IMR-90 (cell line): Measurements from ENCODE around the gene YRDC. TPM values are rescaled to one million over a fixed set of nuclear protein-coding genes. Genes with fewer than 3 reads are reported as not detected.

ENCODE experiments used
- ATAC-seq: fragments of 200-7000 bp; cut with Tn5 transposase; 2 replicates; pipeline ENCODE4 v1.9.1; 2020; ENCODE audit warnings: low read depth, mild to moderate bottlenecking, moderate library complexity
- BruUV-seq: library from RNA; stranded (reverse); fragments of 400-500 nt; replicated peaks from 2 replicates; lab custom pipeline; 2021; lab: Mats Ljungman, UMichigan
- CTCF ChIA-PET: fragments of 300-600 bp; formaldehyde crosslinking; extraction: SDS; loops from one replicate; lab custom pipeline; 2021; ENCODE audit warnings: antibody characterized with exemption; lab: Yijun Ruan, JAX
- POLR2A ChIA-PET: fragments of 300-600 bp; sonication (Branson Sonifier 250); formaldehyde crosslinking; loops from one replicate; lab custom pipeline; 2022; ENCODE audit warnings: antibody characterized with exemption; ENCODE audit not compliant: unreplicated experiment; lab: Charles Lee
- DNase-seq: peaks from one replicate; pipeline ENCODE4 v3.0.0; 2013
- H2AFZ ChIP-seq: replicated peaks from 2 replicates; pipeline ENCODE3; 2013; ENCODE audit warnings: low read length, mild to moderate bottlenecking; ENCODE audit not compliant: poor library complexity
- H2AK5ac ChIP-seq: 2 replicates; pipeline ENCODE4 v1.6.1; 2013; ENCODE audit warnings: low read depth, low read length, inconsistent platforms
- H2AK9ac ChIP-seq: replicated peaks from 2 replicates; pipeline ENCODE3; 2013; ENCODE audit warnings: mild to moderate bottlenecking, low read depth, low read length, moderate library complexity; ENCODE audit not compliant: poor library complexity
- H2BK120ac ChIP-seq: 2 replicates; pipeline ENCODE4 v1.6.1; 2013; ENCODE audit warnings: low read depth, low read length, inconsistent platforms
- H2BK15ac ChIP-seq: 3 replicates; pipeline ENCODE4 v1.6.1; 2013; ENCODE audit warnings: low read depth, low read length, inconsistent platforms
- H2BK20ac ChIP-seq: 2 replicates; pipeline ENCODE4 v1.6.1; 2013; ENCODE audit warnings: low read depth, mild to moderate bottlenecking, inconsistent platforms, low read length, moderate library complexity
- H2BK5ac ChIP-seq: 2 replicates; pipeline ENCODE4 v1.6.1; 2013; ENCODE audit warnings: mild to moderate bottlenecking, low read depth, low read length, inconsistent platforms; ENCODE audit not compliant: poor library complexity, severe bottlenecking
- H3K14ac ChIP-seq: replicated peaks from 2 replicates; pipeline ENCODE4 v1.6.1; 2013; ENCODE audit warnings: low read depth, low read length, inconsistent platforms
- H3K18ac ChIP-seq: 2 replicates; pipeline ENCODE4 v1.6.1; 2013; ENCODE audit warnings: low read depth, low read length, control low read depth
- H3K23ac ChIP-seq: 2 replicates; pipeline ENCODE4 v1.6.1; 2013; ENCODE audit warnings: low read depth, low read length, inconsistent platforms
- H3K27ac ChIP-seq: 2 replicates; pipeline ENCODE4 v1.5.1; 2013; ENCODE audit warnings: mild to moderate bottlenecking, control low read depth, low read length; ENCODE audit not compliant: insufficient read depth
- H3K27me3 ChIP-seq: 2 replicates; pipeline ENCODE4 v1.6.1; 2013; ENCODE audit warnings: low read length; ENCODE audit not compliant: control insufficient read depth, insufficient read depth
- H3K36me3 ChIP-seq: 2 replicates; pipeline ENCODE4 v1.6.1; 2013; ENCODE audit warnings: low read length, mixed read lengths; ENCODE audit not compliant: control insufficient read depth, insufficient read depth
- H3K4ac ChIP-seq: 2 replicates; pipeline ENCODE4 v1.6.1; 2013; ENCODE audit warnings: low read depth, low read length, inconsistent platforms
- H3K4me1 ChIP-seq: 2 replicates; pipeline ENCODE4 v1.6.1; 2013; ENCODE audit warnings: low read length, mixed read lengths; ENCODE audit not compliant: control insufficient read depth, insufficient read depth
- H3K4me2 ChIP-seq: 2 replicates; pipeline ENCODE4 v1.6.1; 2013; ENCODE audit warnings: low read depth, mild to moderate bottlenecking, control low read depth, low read length, moderate library complexity
- H3K4me3 ChIP-seq: 2 replicates; pipeline ENCODE4 v1.5.1; 2013; ENCODE audit warnings: low read depth, mild to moderate bottlenecking, control low read depth, low read length, moderate library complexity; ENCODE audit not compliant: insufficient read depth
- H3K56ac ChIP-seq: 2 replicates; pipeline ENCODE4 v1.6.1; 2013; ENCODE audit warnings: low read length, inconsistent platforms; ENCODE audit not compliant: insufficient read depth; ENCODE audit errors: extremely low read depth
- H3K79me1 ChIP-seq, 2 experiments: 2 replicates each; pipeline ENCODE4 v1.6.1; 2013; ENCODE audit warnings: low read length in 2 of 2, inconsistent platforms in 1 of 2, low read depth in 1 of 2
- H3K9ac ChIP-seq: 2 replicates; pipeline ENCODE4 v1.6.1; 2013; ENCODE audit warnings: low read depth, low read length, control low read depth
- H3K9me1 ChIP-seq: 2 replicates; pipeline ENCODE4 v1.6.1; 2013; ENCODE audit warnings: low read length, inconsistent platforms; ENCODE audit not compliant: insufficient read depth
- H3K9me3 ChIP-seq: 2 replicates; pipeline ENCODE4 v1.6.1; 2013; ENCODE audit warnings: low read length; ENCODE audit not compliant: control insufficient read depth, insufficient read depth
- H4K20me1 ChIP-seq: 2 replicates; pipeline ENCODE4 v1.6.1; 2013; ENCODE audit warnings: low read length, inconsistent platforms; ENCODE audit not compliant: insufficient read depth
- H4K5ac ChIP-seq: 2 replicates; pipeline ENCODE4 v1.6.1; 2013; ENCODE audit warnings: mild to moderate bottlenecking, low read depth, low read length, control low read depth
- H4K8ac ChIP-seq, 2 experiments: 2 replicates each; pipeline ENCODE4 v1.6.1; 2013; ENCODE audit warnings: low read depth in 2 of 2, low read length in 2 of 2, control low read depth in 1 of 2, inconsistent platforms in 1 of 2
- H4K91ac ChIP-seq: 2 replicates; pipeline ENCODE4 v1.6.1; 2013; ENCODE audit warnings: low read depth, low read length, inconsistent platforms; ENCODE audit not compliant: insufficient read depth
- BHLHE40 ChIP-seq: fragments of 150-350 bp; IDR thresholded peaks from 2 replicates; pipeline ENCODE4 v1.6.1; 2016; ENCODE audit warnings: mild to moderate bottlenecking, low read depth, low read length
- CEBPB ChIP-seq: IDR thresholded peaks from 2 replicates; pipeline ENCODE4 v1.6.1; 2012; ENCODE audit warnings: low read depth, low read length, improper control_type of control experiment
- CHD1 ChIP-seq: IDR thresholded peaks from 2 replicates; pipeline ENCODE4 v1.6.1; 2012; ENCODE audit warnings: low read depth, low read length, improper control_type of control experiment
- CTCF ChIP-seq: conservative IDR thresholded peaks from 2 replicates; pipeline ENCODE4 v1.5.1; 2012; ENCODE audit warnings: mild to moderate bottlenecking, low read depth, low read length, improper control_type of control experiment
- ELK1 ChIP-seq: fragments of 150-350 bp; IDR thresholded peaks from 2 replicates; pipeline ENCODE4 v1.6.1; 2016; ENCODE audit warnings: low read depth, mild to moderate bottlenecking, low read length, moderate library complexity, borderline replicate concordance
- FOS ChIP-seq: fragments of 150-350 bp; IDR thresholded peaks from 2 replicates; pipeline ENCODE4 v1.6.1; 2016; ENCODE audit warnings: low read depth, low read length
- MAFK ChIP-seq: IDR thresholded peaks from 2 replicates; pipeline ENCODE4 v1.6.1; 2012; ENCODE audit warnings: low read depth, low read length, improper control_type of control experiment
- MAZ ChIP-seq: IDR thresholded peaks from 2 replicates; pipeline ENCODE4 v1.6.1; 2012; ENCODE audit warnings: low read depth, mild to moderate bottlenecking, low read length, improper control_type of control experiment, moderate library complexity, borderline replicate concordance
- MXI1 ChIP-seq: IDR thresholded peaks from 2 replicates; pipeline ENCODE4 v1.6.1; 2012; ENCODE audit warnings: low read depth, mild to moderate bottlenecking, low read length, moderate library complexity, borderline replicate concordance
- NFE2L2 ChIP-seq: fragments of 150-350 bp; IDR thresholded peaks from 2 replicates; pipeline ENCODE4 v1.6.1; 2016; ENCODE audit warnings: low read depth, mild to moderate bottlenecking, low read length
- POLR2A ChIP-seq: IDR thresholded peaks from 2 replicates; pipeline ENCODE4 v1.6.1; 2012; ENCODE audit warnings: mild to moderate bottlenecking, low read depth, low read length
- RAD21 ChIP-seq: IDR thresholded peaks from 2 replicates; pipeline ENCODE4 v1.6.1; 2012; ENCODE audit warnings: low read length, improper control_type of control experiment
- RCOR1 ChIP-seq: IDR thresholded peaks from 2 replicates; pipeline ENCODE4 v1.6.1; 2012; ENCODE audit warnings: mild to moderate bottlenecking, low read length, improper control_type of control experiment; ENCODE audit not compliant: insufficient replicate concordance
- RFX5 ChIP-seq: IDR thresholded peaks from 2 replicates; pipeline ENCODE4 v1.8.0; 2012; ENCODE audit warnings: low read depth, mild to moderate bottlenecking, low read length, moderate library complexity
- SMC3 ChIP-seq: fragments of 150-350 bp; IDR thresholded peaks from 2 replicates; pipeline ENCODE4 v1.6.1; 2016; ENCODE audit warnings: low read depth, mild to moderate bottlenecking, antibody characterized with exemption, low read length, moderate library complexity
- USF2 ChIP-seq: fragments of 150-350 bp; IDR thresholded peaks from 2 replicates; pipeline ENCODE4 v1.6.1; 2017; ENCODE audit warnings: mild to moderate bottlenecking, antibody characterized with exemption, low read length, low read depth
- WGBS, 2 experiments: methylation state at CpG; one replicate each; pipeline versions ENCODE4 v1.1.5 to v1.1.7; 2013; ENCODE audit warnings: missing lambda C conversion rate in 2 of 2; ENCODE audit not compliant: insufficient read length in 1 of 2; ENCODE audit errors: extremely low coverage in 2 of 2; 5-methylcytosine and 5-hydroxymethylcytosine counted together
- dilution Hi-C: fragments of 300-500 bp; cut with HindIII; formaldehyde crosslinking; loops from one replicate; pipeline ENCODE4 v1.14.3; 2018; ENCODE audit warnings: low sequenced_read_pairs; ENCODE audit not compliant: unreplicated experiment
- in situ Hi-C: fragments of 300-500 bp; cut with MboI; formaldehyde crosslinking; loops from 3 replicates; pipeline ENCODE4 v1.14.3; 2019; ENCODE audit warnings: low sequenced_read_pairs, inconsistent platforms, mixed read lengths
- intact Hi-C: fragments of 100-400 bp; cut with micrococcal nuclease; formaldehyde crosslinking; loops from 2 replicates; pipeline ENCODE4 v1.10.0; 2022
- polyA plus RNA-seq, 3 experiments: library from polyadenylated mRNA; depleted of rRNA; stranded (reverse); fragments of >200 nt; gene quantifications; 2 replicates each; pipeline ENCODE4 v1.2.3, GENCODE V29; 2012; ENCODE audit warnings: low replicate concordance in 1 of 3
- total RNA-seq: library from RNA; depleted of rRNA; stranded (reverse); fragments of >200 nt; gene quantifications from 2 replicates; pipeline ENCODE4 v1.2.3, GENCODE V29; 2012

YRDC gene
- total and polyA plus RNA-seq, 2 of the 4 experiments (the other 2 are of a cell fraction): 21.0 to 21.7 TPM

- H3K14ac ChIP-seq: no peak overlapping the region
- no peaks in the 10 kb centered on the region for H3K27me3 ChIP-seq
- WGBS, 2 experiments: 80% methylated on average over 1 of the region's 5 CpGs; no CpG with 5 or more reads in 1 of the 2 experiments
- dilution Hi-C loops (no loop called here), intact Hi-C loops (no loop called here), in situ Hi-C loops (no loop called here)
- TF ChIP-seq CTCF (no peak), FOS (no peak), RAD21 (no peak), MAFK (no peak), RCOR1 (no peak), MAZ (no peak), CEBPB (no peak), CHD1 (no peak), NFE2L2 (no peak), SMC3 (no peak), ELK1 (no peak), BHLHE40 (no peak), USF2 (no peak), POLR2A (no peak), RFX5 (no peak), MXI1 (no peak)
- ChIA-PET CTCF (no interaction called here), POLR2A (no interaction called here)
- H3K18ac ChIP-seq: no peak overlapping the region
- no peak overlapping the region for H3K4me2 ChIP-seq
- H2BK15ac ChIP-seq: no peak overlapping the region
- no peak overlapping the region for H3K4me3 ChIP-seq
- no peak overlapping the region for H3K56ac ChIP-seq
- no peak overlapping the region for H2BK20ac ChIP-seq
- ATAC-seq (no peak), DNase-seq (no peak)
- peaks cover 41 to 73% of the 10 kb centered on the region in 2 experiments for H3K79me1 ChIP-seq
- H2BK120ac ChIP-seq: no peak overlapping the region
- no peak overlapping the region for H2AK5ac ChIP-seq
- no peak overlapping the region for H2AFZ ChIP-seq
- no peaks in the 10 kb centered on the region for H3K9me3 ChIP-seq
- peaks cover 14% of the 10 kb centered on the region for H3K36me3 ChIP-seq
- H3K27ac ChIP-seq: no peak overlapping the region
- H3K4me1 ChIP-seq: peaks cover 3% of the 10 kb centered on the region; the same call in 1 of the 2 replicates
- no TSS peak for BruUV-seq
- H2AK9ac ChIP-seq: no peak overlapping the region
- H4K5ac ChIP-seq: no peak overlapping the region
- H4K8ac ChIP-seq: no peak overlapping the region
- no peak overlapping the region for H3K4ac ChIP-seq
- H3K9me1 ChIP-seq: peaks cover 12% of the 10 kb centered on the region
- no peak overlapping the region for H3K23ac ChIP-seq
- H4K91ac ChIP-seq: no peak overlapping the region
- H2BK5ac ChIP-seq: no peak overlapping the region
- H4K20me1 ChIP-seq: peaks cover 7% of the 10 kb centered on the region; the same call in 1 of the 2 replicates
- H3K9ac ChIP-seq: no peak overlapping the region
Measured at GRCh38 chr1:37845049-37845646, 37.1 kb upstream of the YRDC start.
